DOHH2 (cell line): Measurements from ENCODE around the gene SDHB.

Experiments
- CTCF ChIP-seq: fragments of 200-600 bp; sonication (generic); IDR thresholded peaks from one replicate; pipeline ENCODE4 v1.5.1; 2014; ENCODE audit warnings: antibody characterized with exemption, mild to moderate bottlenecking, low read depth, low read length; ENCODE audit not compliant: poor library complexity, severe bottlenecking
- EZH2phosphoT487 ChIP-seq: fragments of 200-600 bp; sonication (generic); IDR thresholded peaks from 2 replicates; pipeline ENCODE4 v1.6.1; 2017; ENCODE audit warnings: borderline replicate concordance, mild to moderate bottlenecking, antibody characterized with exemption, low read length, moderate library complexity, mixed read lengths

DNA sequence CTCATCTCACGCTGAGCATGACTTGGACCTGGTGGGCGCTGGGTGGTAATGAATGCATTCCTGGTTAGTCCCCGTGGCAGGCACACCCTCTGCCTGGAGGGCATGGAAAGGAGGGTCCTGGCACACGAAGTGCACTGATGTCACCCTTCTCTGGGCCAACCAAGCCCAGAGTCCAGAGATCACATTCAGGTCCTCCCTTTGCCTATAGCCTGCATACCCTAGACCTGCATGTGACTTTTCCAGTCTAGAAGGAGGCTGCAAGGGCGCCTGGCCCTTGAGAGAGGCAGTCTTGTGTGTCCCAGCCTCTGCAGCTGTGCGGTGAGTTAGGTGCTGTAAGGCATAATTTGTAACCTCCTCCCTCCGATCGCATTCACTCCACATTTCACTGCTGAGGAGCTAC is 43.3 kb upstream of the SDHB start:
- TF ChIP-seq CTCF (no peak), EZH2phosphoT487 (no peak)
